Right ventricle myocardium superior (tissue), 1 donor: ENCODE results near the gene SPATA2. TPM values are rescaled to one million over a fixed set of nuclear protein-coding genes. Genes with fewer than 3 reads are reported as not detected.
"Not testable (repeated sequence)": the region's sequence is repeated elsewhere in the genome, so short reads cannot be mapped to it uniquely, and the experiment has no call there.

Experiments
- ATAC-seq: fragments of 200-7000 bp; cut with Tn5 transposase; one replicate; pipeline ENCODE4 v1.9.1; 2020; ENCODE audit warnings: mild to moderate bottlenecking; ENCODE audit not compliant: poor library complexity
- DNase-seq: peaks from one replicate; pipeline ENCODE4 v3.0.0-alpha.2; 2020
- intact Hi-C: fragments of 100-400 bp; cut with DNase I; formaldehyde crosslinking; loops from one replicate; pipeline ENCODE4 v1.11.2; 2022
- total RNA-seq: library from RNA; stranded (reverse); fragmentation: NEBNext Ultra II Directional; extraction: Animal tissue kit (Norgen Biotek cat#: 25700); gene quantifications from one replicate; pipeline ENCODE4 v1.2.1, GENCODE V29; 2021
- donor health status: DM: no; HTN: yes; CAD: no; lungs with severe emphysema.

Gene SPATA2
- total RNA-seq, 1 donor from 2014 or later, result 7.9 TPM

- intact Hi-C loops, result no loop called here
- ATAC-seq (no peak), DNase-seq (no peak)
Measured at GRCh38 chr20:49871391-49871948, 43.9 kb downstream of the SPATA2 start.

- no peak for DNase-seq
- ATAC-seq, result no peak
- intact Hi-C loops, result no loop called here
Measured at GRCh38 chr20:49870261-49870660, 45.1 kb downstream of the SPATA2 start.

- ATAC-seq (no peak), DNase-seq (no peak)
- intact Hi-C loops, result no loop called here
Measured at GRCh38 chr20:49868964-49869363, 46.4 kb downstream of the SPATA2 start.

GRCh38 chr20:49868538-49868937 is 46.8 kb downstream of the SPATA2 start:
- DNase-seq, result no peak
- ATAC-seq, result no peak
- intact Hi-C loops, result no loop called here

- ATAC-seq (no peak), DNase-seq (no peak)
- intact Hi-C loops, result no loop called here
Measured at GRCh38 chr20:49867453-49868215, 47.7 kb downstream of the SPATA2 start.

- no peak for DNase-seq
- no peak for ATAC-seq
- intact Hi-C loops, result no loop called here
Measured at GRCh38 chr20:49866051-49866450, 49.3 kb downstream of the SPATA2 start.

- DNase-seq, result no peak
- intact Hi-C loops, result no loop called here
Measured at GRCh38 chr20:49865559-49865958, 49.8 kb downstream of the SPATA2 start.

GRCh38 chr20:49863666-49864065 is 51.7 kb downstream of the SPATA2 start:
- intact Hi-C loops, result no loop called here
- no peak for ATAC-seq
- DNase-seq, result no peak

More at GRCh38 chr20:49865559-49865958, 49.8 kb downstream of the SPATA2 start:
- ATAC-seq, result no peak

GRCh38 chr20:49862607-49863200 is 52.6 kb downstream of the SPATA2 start:
- DNase-seq (no peak), ATAC-seq (no peak)
- intact Hi-C loops, result no loop called here

- DNase-seq, ATAC-seq, intact Hi-C loops: not testable (repeated sequence)
Measured at GRCh38 chr20:49861232-49861631, 54.1 kb downstream of the SPATA2 start.

GRCh38 chr20:49859807-49860206 is 55.5 kb downstream of the SPATA2 start:
- DNase-seq, result no peak
- intact Hi-C loops, result no loop called here
- ATAC-seq, result no peak

GRCh38 chr20:49859011-49859410 is 56.3 kb downstream of the SPATA2 start:
- intact Hi-C loops, result no loop called here

GRCh38 chr20:49858076-49858585 is 57.2 kb downstream of the SPATA2 start:
- intact Hi-C loops, result no loop called here
- DNase-seq (no peak), ATAC-seq (no peak)

More at GRCh38 chr20:49859011-49859410, 56.3 kb downstream of the SPATA2 start:
- ATAC-seq (no peak), DNase-seq (no peak)

GRCh38 chr20:49856904-49857303 is 58.4 kb downstream of the SPATA2 start:
- intact Hi-C loops, result no loop called here
- ATAC-seq (no peak), DNase-seq (no peak)

- intact Hi-C loops, result no loop called here
- no peak for DNase-seq
- ATAC-seq, result no peak
Measured at GRCh38 chr20:49854190-49854875, 61.0 kb downstream of the SPATA2 start.

- DNase-seq, result no peak
- intact Hi-C loops, result no loop called here
- ATAC-seq, result no peak
Measured at GRCh38 chr20:49853640-49854039, 61.7 kb downstream of the SPATA2 start.
